ENCODE results near the gene DNAH1. TPM values are rescaled to one million over a fixed set of nuclear protein-coding genes. Genes with fewer than 3 reads are reported as not detected.

The DNAH1 gene
- total RNA-seq, 1 donor, result 8.7 TPM

- peaks cover 11% of the 10 kb centered on the region for H4K20me1 ChIP-seq (ENCODE audit: insufficient read depth, low read length)
- peak; percentile 88 for DNase-seq (ENCODE audit: insufficient read length, low spot score, missing footprints)
- no peak for TF ChIP-seq CTCF (IDR thresholded peaks at IDR 0.05; ENCODE audit: extremely low read depth, low read depth, low read length)
- no peak overlapping the region for H2AFZ ChIP-seq (ENCODE audit: low read length)
- H3K27me3 ChIP-seq (ENCODE audit: insufficient read depth, low read length), result no peaks in the 10 kb centered on the region
- H3K4me1 ChIP-seq (ENCODE audit: insufficient read depth, low read length), result peaks cover 12% of the 10 kb centered on the region
- no peak overlapping the region for H3K4me2 ChIP-seq (ENCODE audit: insufficient read depth, low read length)
- no peaks in the 10 kb centered on the region for H3K79me2 ChIP-seq (ENCODE audit: insufficient read depth, low read length)
- no peak overlapping the region for H3K27ac ChIP-seq (ENCODE audit: low read depth, low read length)
- H3K4me3 ChIP-seq (ENCODE audit: insufficient read depth, low read length), result no peak overlapping the region
- H3K9me3 ChIP-seq (ENCODE audit: low read depth, low read length), result no peaks in the 10 kb centered on the region
- no peaks in the 10 kb centered on the region for H3K36me3 ChIP-seq (ENCODE audit: insufficient read depth, low read length)
Measured at GRCh38 chr3:52298149-52299098, 17.7 kb upstream of the DNAH1 start.

- TF ChIP-seq CTCF (IDR thresholded peaks at IDR 0.05; ENCODE audit: extremely low read depth, low read depth, low read length), result no peak
- H3K79me2 ChIP-seq (ENCODE audit: insufficient read depth, low read length), result no peaks in the 10 kb centered on the region
- H2AFZ ChIP-seq (ENCODE audit: low read length), result no peak overlapping the region
- H3K36me3 ChIP-seq (ENCODE audit: insufficient read depth, low read length), result no peaks in the 10 kb centered on the region
- H3K4me1 ChIP-seq (ENCODE audit: insufficient read depth, low read length), result peaks cover 12% of the 10 kb centered on the region
- H3K4me3 ChIP-seq (ENCODE audit: insufficient read depth, low read length), result no peak overlapping the region
- H3K27me3 ChIP-seq (ENCODE audit: insufficient read depth, low read length), result no peaks in the 10 kb centered on the region
- DNase-seq (ENCODE audit: insufficient read length, low spot score, missing footprints), result peak; percentile 84
- H3K9me3 ChIP-seq (ENCODE audit: low read depth, low read length), result no peaks in the 10 kb centered on the region
- no peak overlapping the region for H3K27ac ChIP-seq (ENCODE audit: low read depth, low read length)
- H4K20me1 ChIP-seq (ENCODE audit: insufficient read depth, low read length), result peaks cover 11% of the 10 kb centered on the region
- H3K4me2 ChIP-seq (ENCODE audit: insufficient read depth, low read length), result no peak overlapping the region
Measured at GRCh38 chr3:52299247-52299878, 16.8 kb upstream of the DNAH1 start.

- TF ChIP-seq CTCF (IDR thresholded peaks at IDR 0.05; ENCODE audit: extremely low read depth, low read depth, low read length), result no peak
- H3K4me1 ChIP-seq (ENCODE audit: insufficient read depth, low read length), result peaks cover 12% of the 10 kb centered on the region
- H3K4me3 ChIP-seq (ENCODE audit: insufficient read depth, low read length), result no peak overlapping the region
- H3K27ac ChIP-seq (ENCODE audit: low read depth, low read length), result no peak overlapping the region
- H3K27me3 ChIP-seq (ENCODE audit: insufficient read depth, low read length), result no peaks in the 10 kb centered on the region
- H4K20me1 ChIP-seq (ENCODE audit: insufficient read depth, low read length), result peaks cover 11% of the 10 kb centered on the region
- H3K79me2 ChIP-seq (ENCODE audit: insufficient read depth, low read length), result no peaks in the 10 kb centered on the region
- H2AFZ ChIP-seq (ENCODE audit: low read length), result no peak overlapping the region
- H3K36me3 ChIP-seq (ENCODE audit: insufficient read depth, low read length), result no peaks in the 10 kb centered on the region
- H3K9me3 ChIP-seq (ENCODE audit: low read depth, low read length), result no peaks in the 10 kb centered on the region
- H3K4me2 ChIP-seq (ENCODE audit: insufficient read depth, low read length), result peak overlapping the region; percentile 13
- peak; percentile 92 for DNase-seq (ENCODE audit: insufficient read length, low spot score, missing footprints)
Measured at GRCh38 chr3:52299879-52300611, 16.1 kb upstream of the DNAH1 start.
